K562 (cell line): Measurements from ENCODE around the gene IDH2. TPM values are rescaled to one million over a fixed set of nuclear protein-coding genes. Genes with fewer than 3 reads are reported as not detected.

Experiments used
- BRD9 ChIP-seq: fragments of 450-650 bp; IDR thresholded peaks from 2 replicates; pipeline ENCODE4 v1.6.1; 2018; ENCODE audit warnings: low read depth; ENCODE audit not compliant: partially characterized antibody
- CBFA2T3 ChIP-seq: fragments of 450-650 bp; IDR thresholded peaks from 2 replicates; pipeline ENCODE4 v1.6.1; 2017
- DMBX1 ChIP-seq: fragments of 250-450 bp; sonication (Bioruptor Pico); IDR thresholded peaks from 2 replicates; pipeline ENCODE4 v1.8.0; 2022; ENCODE audit warnings: inconsistent platforms, mild to moderate bottlenecking, moderate library complexity, borderline replicate concordance
- FOXP4 ChIP-seq: sonication (generic); formaldehyde crosslinking; IDR thresholded peaks from 2 replicates; pipeline ENCODE4 v1.8.0; 2022; ENCODE audit warnings: mild to moderate bottlenecking, missing genetic modification reagents, borderline replicate concordance
- HNRNPUL1 ChIP-seq: fragments of 200-400 bp; formaldehyde crosslinking; IDR thresholded peaks from 2 replicates; pipeline ENCODE4 v1.6.1; 2017; ENCODE audit warnings: low read length
- HSF4 ChIP-seq: fragments of 250-450 bp; sonication (Bioruptor Pico); IDR thresholded peaks from 2 replicates; pipeline ENCODE4 v2.1.2; 2022; ENCODE audit warnings: mild to moderate bottlenecking, moderate library complexity, borderline replicate concordance
- KDM5B ChIP-seq: fragments of 200-600 bp; sonication (generic); IDR thresholded peaks from 2 replicates; pipeline ENCODE4 v1.6.1; 2012; ENCODE audit warnings: low read depth, mild to moderate bottlenecking, moderate library complexity, low read length, control low read depth, inconsistent platforms; ENCODE audit not compliant: insufficient replicate concordance
- MEF2A ChIP-seq: IDR thresholded peaks from 2 replicates; pipeline ENCODE4 v1.6.1; 2011; ENCODE audit warnings: low read depth, mild to moderate bottlenecking, low read length, moderate library complexity; ENCODE audit not compliant: control insufficient read depth
- NFXL1 ChIP-seq: fragments of 450-650 bp; formaldehyde crosslinking; IDR thresholded peaks from 2 replicates; pipeline ENCODE4 v1.4.0; 2021; ENCODE audit warnings: mild to moderate bottlenecking
- PCBP2 ChIP-seq: fragments of 200-400 bp; formaldehyde crosslinking; IDR thresholded peaks from 2 replicates; pipeline ENCODE4 v1.6.1; 2018; ENCODE audit warnings: low read length, low read depth, mild to moderate bottlenecking, moderate library complexity; ENCODE audit not compliant: poor library complexity, severe bottlenecking
- POLR3A ChIP-seq: IDR thresholded peaks from 2 replicates; pipeline ENCODE4 v1.6.1; 2011; ENCODE audit warnings: borderline replicate concordance, mild to moderate bottlenecking, moderate library complexity; ENCODE audit not compliant: insufficient read length, insufficient read depth; ENCODE audit errors: extremely low read depth
- PRPF4 ChIP-seq: fragments of 200-400 bp; formaldehyde crosslinking; IDR thresholded peaks from one replicate; pipeline ENCODE4 v1.6.1; 2017; ENCODE audit warnings: low read length, low read depth, mild to moderate bottlenecking; ENCODE audit not compliant: insufficient read depth, poor library complexity, severe bottlenecking
- RNF219 ChIP-seq: fragments of 250-450 bp; sonication (Bioruptor Pico); IDR thresholded peaks from 2 replicates; pipeline ENCODE4 v1.5.0; 2022; ENCODE audit warnings: mild to moderate bottlenecking
- TAF15 ChIP-seq: fragments of 200-400 bp; formaldehyde crosslinking; IDR thresholded peaks from 2 replicates; pipeline ENCODE4 v1.6.1; 2017; ENCODE audit warnings: mild to moderate bottlenecking, low read depth, low read length, moderate library complexity
- TCF7 ChIP-seq: sonication (generic); IDR thresholded peaks from 2 replicates; pipeline ENCODE4 v1.6.1; 2016; ENCODE audit warnings: antibody characterized with exemption, borderline replicate concordance
- XRCC4 ChIP-seq: IDR thresholded peaks from one replicate; pipeline ENCODE4 v1.6.1; 2011; ENCODE audit not compliant: insufficient read depth, insufficient read length; ENCODE audit errors: extremely low read depth
- ZKSCAN1 ChIP-seq: fragments of 150-350 bp; IDR thresholded peaks from 2 replicates; pipeline ENCODE4 v1.6.1; 2016; ENCODE audit warnings: low read depth, low read length
- polyA plus RNA-seq, 8 experiments: library from polyadenylated mRNA; depleted of rRNA in 4 of 8; stranded (reverse) in 5 of 8; unstranded in 3 of 8; fragments of >200 nt; fragmentation: Nextera tagmentation in 2 of 8; fragmentation: Illumina TruSeq in 1 of 8; extraction: Ambion mirVana in 2 of 8; extraction: Trizol in 1 of 8; gene quantifications; 2 replicates each; pipeline versions ENCODE4 v1.2.1 to v1.2.3, GENCODE V29; 2011 to 2014; ENCODE audit warnings: inconsistent platforms in 1 of 8, missing spikeins in 1 of 8
- total RNA-seq, 7 experiments: library from RNA; depleted of rRNA in 6 of 7; stranded (reverse); fragments of >200 nt in 6 of 7; fragmentation: Illumina TruSeq in 2 of 7; extraction: Trizol in 2 of 7; gene quantifications; 2 replicates each; pipeline versions ENCODE4 v1.2.1 to v1.2.3, GENCODE V29; 2011 to 2021; ENCODE audit warnings: low replicate concordance in 1 of 7
- TF ChIP-seq, protein P1 (sequence below): fragments of 450-650 bp; IDR thresholded peaks from 2 replicates; pipeline ENCODE4 v1.6.1; 2016; ENCODE audit warnings: antibody characterized with exemption
- TF ChIP-seq, protein P2 (sequence below): sonication (generic); formaldehyde crosslinking; IDR thresholded peaks from 2 replicates; pipeline ENCODE4 v1.8.0; 2022; ENCODE audit warnings: missing genetic modification reagents, mild to moderate bottlenecking, borderline replicate concordance

The IDH2 gene
- total and polyA plus RNA-seq, 9 of the 15 experiments (the other 6 are each of a cell fraction or from before 2014, with no cell fraction given): 0.70 to 99.9 (median 59.2) TPM

- TF ChIP-seq PCBP2 (no peak), MEF2A (peak; percentile 81), NFXL1 (CRISPR knock-in tag) (no peak), KDM5B (peak; percentile 32), BRD9 (no peak), PRPF4 (no peak), POLR3A (no peak), DMBX1 (CRISPR knock-in tag) (no peak), XRCC4 (no peak), ZKSCAN1 (no peak), HSF4 (no peak), RNF219 (no peak), TCF7 (no peak), TAF15 (no peak), CBFA2T3 (no peak), FOXP4 (CRISPR knock-in tag) (no peak), HNRNPUL1 (no peak)
- TF ChIP-seq, protein P1, sequence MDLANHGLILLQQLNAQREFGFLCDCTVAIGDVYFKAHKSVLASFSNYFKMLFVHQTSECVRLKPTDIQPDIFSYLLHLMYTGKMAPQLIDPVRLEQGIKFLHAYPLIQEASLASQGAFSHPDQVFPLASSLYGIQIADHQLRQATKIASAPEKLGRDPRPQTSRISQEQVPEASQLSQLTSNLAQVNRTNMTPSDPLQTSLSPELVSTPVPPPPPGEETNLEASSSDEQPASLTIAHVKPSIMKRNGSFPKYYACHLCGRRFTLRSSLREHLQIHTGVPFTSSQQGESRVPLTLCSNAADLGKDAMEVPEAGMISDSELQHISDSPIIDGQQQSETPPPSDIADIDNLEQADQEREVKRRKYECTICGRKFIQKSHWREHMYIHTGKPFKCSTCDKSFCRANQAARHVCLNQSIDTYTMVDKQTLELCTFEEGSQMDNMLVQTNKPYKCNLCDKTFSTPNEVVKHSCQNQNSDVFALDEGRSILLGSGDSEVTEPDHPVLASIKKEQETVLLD: peak; percentile 41; the same call in 1 of the 2 replicates
- TF ChIP-seq, protein P2, sequence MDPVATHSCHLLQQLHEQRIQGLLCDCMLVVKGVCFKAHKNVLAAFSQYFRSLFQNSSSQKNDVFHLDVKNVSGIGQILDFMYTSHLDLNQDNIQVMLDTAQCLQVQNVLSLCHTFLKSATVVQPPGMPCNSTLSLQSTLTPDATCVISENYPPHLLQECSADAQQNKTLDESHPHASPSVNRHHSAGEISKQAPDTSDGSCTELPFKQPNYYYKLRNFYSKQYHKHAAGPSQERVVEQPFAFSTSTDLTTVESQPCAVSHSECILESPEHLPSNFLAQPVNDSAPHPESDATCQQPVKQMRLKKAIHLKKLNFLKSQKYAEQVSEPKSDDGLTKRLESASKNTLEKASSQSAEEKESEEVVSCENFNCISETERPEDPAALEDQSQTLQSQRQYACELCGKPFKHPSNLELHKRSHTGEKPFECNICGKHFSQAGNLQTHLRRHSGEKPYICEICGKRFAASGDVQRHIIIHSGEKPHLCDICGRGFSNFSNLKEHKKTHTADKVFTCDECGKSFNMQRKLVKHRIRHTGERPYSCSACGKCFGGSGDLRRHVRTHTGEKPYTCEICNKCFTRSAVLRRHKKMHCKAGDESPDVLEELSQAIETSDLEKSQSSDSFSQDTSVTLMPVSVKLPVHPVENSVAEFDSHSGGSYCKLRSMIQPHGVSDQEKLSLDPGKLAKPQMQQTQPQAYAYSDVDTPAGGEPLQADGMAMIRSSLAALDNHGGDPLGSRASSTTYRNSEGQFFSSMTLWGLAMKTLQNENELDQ (CRISPR knock-in tag): no peak
Observed at GRCh38 chr15:90101130-90101968, 919 bp downstream of the IDH2 start (continued).
